ENCODE results near the gene DLG5. TPM values are rescaled to one million over a fixed set of nuclear protein-coding genes. Genes with fewer than 3 reads are reported as not detected.

Gene DLG5
- total and polyA plus RNA-seq, 4 donors, result 1.2 to 7.1 (median 4.6) TPM

DNA sequence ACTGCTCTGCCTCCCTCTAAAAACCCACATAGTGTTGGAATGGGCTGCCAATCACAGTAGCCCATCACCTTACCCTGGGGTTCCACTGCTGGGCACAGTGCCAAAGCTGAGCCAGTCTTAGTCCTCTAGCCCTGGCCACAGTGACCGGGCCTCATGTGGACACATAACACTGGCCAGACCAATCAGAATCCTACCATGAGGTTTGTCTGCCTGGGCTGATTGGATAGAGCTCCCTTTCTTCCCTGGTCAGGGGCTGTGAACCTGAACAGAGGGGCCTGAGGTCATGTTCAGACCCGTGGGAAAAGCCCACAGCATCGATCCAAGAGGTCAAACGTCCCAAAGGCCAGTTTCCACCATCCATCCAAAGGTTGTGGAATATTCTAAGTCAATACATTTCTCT, 6.1 kb downstream of the DLG5 start:
- DNase-seq (ENCODE audit: low spot score), result peak; percentile 62
- TF ChIP-seq HNF4A (conservative IDR thresholded peaks at IDR 0.05), result peak; percentile 28 to 55
- TF ChIP-seq SP1 (IDR thresholded peaks at IDR 0.05), result no peak
- peak; percentile 35 to 51 for TF ChIP-seq RXRA (IDR thresholded peaks at IDR 0.05)
- Histone ChIP-seq H3K36me3 (ENCODE audit: control insufficient read depth in 4 of 4, insufficient read depth in 3 of 4, low read depth in 1 of 4, low read length in 3 of 4) (no peaks in the 10 kb centered on the region), H3K4me3 (ENCODE audit: low read depth in 1 of 3, low read length in 3 of 3) (no peak overlapping the region), H3K27me3 (ENCODE audit: control insufficient read depth in 4 of 4, insufficient read depth in 4 of 4, low read length in 3 of 4) (no peaks in the 10 kb centered on the region), H3K9me3 (ENCODE audit: control insufficient read depth in 4 of 4, low read length in 3 of 4) (no peaks in the 10 kb centered on the region), H3K27ac (ENCODE audit: low read depth in 1 of 2, low read length in 2 of 2) (peak overlapping the region; percentile 7 to 23), H3K9ac (ENCODE audit: low read depth in 1 of 2, low read length in 2 of 2) (no peak overlapping the region), H3K4me1 (ENCODE audit: control insufficient read depth in 4 of 4, insufficient read depth in 4 of 4, low read length in 3 of 4) (peaks cover 13 to 40% (median 19%) of the 10 kb centered on the region in 4 donors)
- WGBS, result 38% methylated on average over 4 of the region's 4 CpGs

DNA sequence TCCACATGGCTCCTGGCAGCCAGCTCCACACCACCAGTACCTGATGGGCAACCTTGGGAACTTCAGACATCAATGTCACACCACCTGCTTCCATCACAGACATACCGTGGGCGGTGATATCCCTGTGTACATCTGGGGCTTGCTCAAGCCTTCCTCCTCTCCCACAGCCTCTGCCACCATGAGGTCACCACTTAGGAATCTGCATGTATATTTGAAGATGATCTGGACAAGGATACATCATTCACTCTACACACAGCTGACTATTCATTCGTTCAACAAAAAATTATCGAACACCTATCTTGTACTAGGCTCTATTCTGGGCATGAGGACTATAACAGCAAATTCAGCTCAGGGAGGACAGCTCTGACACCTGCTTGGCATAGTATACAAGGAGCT, 6.8 kb downstream of the DLG5 start:
- Histone ChIP-seq H3K4me1 (ENCODE audit: control insufficient read depth in 4 of 4, insufficient read depth in 4 of 4, low read length in 3 of 4) (peaks cover 8 to 33% (median 14%) of the 10 kb centered on the region in 4 donors), H3K27me3 (ENCODE audit: control insufficient read depth in 4 of 4, insufficient read depth in 4 of 4, low read length in 3 of 4) (no peaks in the 10 kb centered on the region), H3K36me3 (ENCODE audit: control insufficient read depth in 4 of 4, insufficient read depth in 3 of 4, low read depth in 1 of 4, low read length in 3 of 4) (no peaks in the 10 kb centered on the region), H3K27ac (ENCODE audit: low read depth in 1 of 2, low read length in 2 of 2) (peak overlapping the region in 1 of 2 donors; percentile 7), H3K9me3 (ENCODE audit: control insufficient read depth in 4 of 4, low read length in 3 of 4) (no peaks in the 10 kb centered on the region), H3K4me3 (ENCODE audit: low read depth in 1 of 3, low read length in 3 of 3) (no peak overlapping the region), H3K9ac (ENCODE audit: low read depth in 1 of 2, low read length in 2 of 2) (no peak overlapping the region)
- WGBS, result 70% methylated on average over 4 of the region's 4 CpGs
- TF ChIP-seq FOXA2 (IDR thresholded peaks at IDR 0.05), result no peak
- TF ChIP-seq RXRA (IDR thresholded peaks at IDR 0.05), result no peak
- TF ChIP-seq, protein P1, sequence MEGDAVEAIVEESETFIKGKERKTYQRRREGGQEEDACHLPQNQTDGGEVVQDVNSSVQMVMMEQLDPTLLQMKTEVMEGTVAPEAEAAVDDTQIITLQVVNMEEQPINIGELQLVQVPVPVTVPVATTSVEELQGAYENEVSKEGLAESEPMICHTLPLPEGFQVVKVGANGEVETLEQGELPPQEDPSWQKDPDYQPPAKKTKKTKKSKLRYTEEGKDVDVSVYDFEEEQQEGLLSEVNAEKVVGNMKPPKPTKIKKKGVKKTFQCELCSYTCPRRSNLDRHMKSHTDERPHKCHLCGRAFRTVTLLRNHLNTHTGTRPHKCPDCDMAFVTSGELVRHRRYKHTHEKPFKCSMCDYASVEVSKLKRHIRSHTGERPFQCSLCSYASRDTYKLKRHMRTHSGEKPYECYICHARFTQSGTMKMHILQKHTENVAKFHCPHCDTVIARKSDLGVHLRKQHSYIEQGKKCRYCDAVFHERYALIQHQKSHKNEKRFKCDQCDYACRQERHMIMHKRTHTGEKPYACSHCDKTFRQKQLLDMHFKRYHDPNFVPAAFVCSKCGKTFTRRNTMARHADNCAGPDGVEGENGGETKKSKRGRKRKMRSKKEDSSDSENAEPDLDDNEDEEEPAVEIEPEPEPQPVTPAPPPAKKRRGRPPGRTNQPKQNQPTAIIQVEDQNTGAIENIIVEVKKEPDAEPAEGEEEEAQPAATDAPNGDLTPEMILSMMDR (IDR thresholded peaks at IDR 0.05; ENCODE audit: low read depth, low read length, missing input control), result no peak
- TF ChIP-seq TAF1 (conservative IDR thresholded peaks at IDR 0.05), result no peak
- TF ChIP-seq, protein P2, sequence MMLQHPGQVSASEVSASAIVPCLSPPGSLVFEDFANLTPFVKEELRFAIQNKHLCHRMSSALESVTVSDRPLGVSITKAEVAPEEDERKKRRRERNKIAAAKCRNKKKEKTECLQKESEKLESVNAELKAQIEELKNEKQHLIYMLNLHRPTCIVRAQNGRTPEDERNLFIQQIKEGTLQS (IDR thresholded peaks at IDR 0.05), result no peak
- no peak for DNase-seq (ENCODE audit: low spot score)

DNA sequence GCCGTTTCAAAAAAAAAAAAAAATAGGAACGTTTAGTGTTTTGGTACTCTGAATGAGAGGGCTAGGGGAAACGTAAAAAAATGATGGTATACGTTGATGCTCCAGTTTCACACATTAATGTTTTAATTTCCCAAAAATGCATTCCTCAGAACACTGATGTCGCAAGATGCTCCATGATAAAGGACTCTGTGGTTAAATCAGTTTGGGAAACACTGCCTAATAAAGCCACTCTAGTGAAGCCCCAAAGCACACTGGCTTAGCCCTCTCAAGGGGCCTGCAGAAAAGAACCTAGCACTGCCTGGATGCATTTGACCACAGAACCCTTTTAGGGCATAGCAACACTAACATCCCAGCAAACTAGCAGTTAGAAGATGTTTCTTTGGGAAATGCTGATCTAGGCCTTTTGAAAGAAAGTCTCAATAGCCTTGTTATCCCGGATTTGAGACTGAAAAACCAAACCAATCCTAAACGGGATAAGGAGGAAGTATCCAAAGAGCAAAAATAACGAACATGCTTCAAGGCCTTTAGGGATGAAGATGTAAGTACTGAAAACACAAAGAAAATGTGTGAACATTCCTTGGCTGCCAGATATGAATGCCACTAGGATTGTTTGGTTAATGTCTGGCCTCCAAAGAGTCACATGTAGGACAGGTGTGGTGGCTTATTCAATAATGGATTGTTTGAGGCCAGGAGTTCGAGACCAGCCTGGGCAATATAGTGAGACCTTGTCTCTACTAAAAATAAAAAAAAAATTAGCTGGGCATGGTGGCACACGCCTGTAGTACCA, 11.0 kb downstream of the DLG5 start:
- H3K9me3 ChIP-seq (ENCODE audit: control insufficient read depth in 4 of 4, low read length in 3 of 4), result no peaks in the 10 kb centered on the region
- no peak for TF ChIP-seq FOXA2 (IDR thresholded peaks at IDR 0.05)
- no peak for TF ChIP-seq TAF1 (conservative IDR thresholded peaks at IDR 0.05)
- TF ChIP-seq, protein P2 (IDR thresholded peaks at IDR 0.05), result no peak
- no peak for TF ChIP-seq FOXA1 (IDR thresholded peaks at IDR 0.05)
- no peak for TF ChIP-seq YY1 (IDR thresholded peaks at IDR 0.05)
- TF ChIP-seq HNF4A (conservative IDR thresholded peaks at IDR 0.05), result no peak
- TF ChIP-seq HNF4G (IDR thresholded peaks at IDR 0.05), result no peak
- TF ChIP-seq, protein P3, sequence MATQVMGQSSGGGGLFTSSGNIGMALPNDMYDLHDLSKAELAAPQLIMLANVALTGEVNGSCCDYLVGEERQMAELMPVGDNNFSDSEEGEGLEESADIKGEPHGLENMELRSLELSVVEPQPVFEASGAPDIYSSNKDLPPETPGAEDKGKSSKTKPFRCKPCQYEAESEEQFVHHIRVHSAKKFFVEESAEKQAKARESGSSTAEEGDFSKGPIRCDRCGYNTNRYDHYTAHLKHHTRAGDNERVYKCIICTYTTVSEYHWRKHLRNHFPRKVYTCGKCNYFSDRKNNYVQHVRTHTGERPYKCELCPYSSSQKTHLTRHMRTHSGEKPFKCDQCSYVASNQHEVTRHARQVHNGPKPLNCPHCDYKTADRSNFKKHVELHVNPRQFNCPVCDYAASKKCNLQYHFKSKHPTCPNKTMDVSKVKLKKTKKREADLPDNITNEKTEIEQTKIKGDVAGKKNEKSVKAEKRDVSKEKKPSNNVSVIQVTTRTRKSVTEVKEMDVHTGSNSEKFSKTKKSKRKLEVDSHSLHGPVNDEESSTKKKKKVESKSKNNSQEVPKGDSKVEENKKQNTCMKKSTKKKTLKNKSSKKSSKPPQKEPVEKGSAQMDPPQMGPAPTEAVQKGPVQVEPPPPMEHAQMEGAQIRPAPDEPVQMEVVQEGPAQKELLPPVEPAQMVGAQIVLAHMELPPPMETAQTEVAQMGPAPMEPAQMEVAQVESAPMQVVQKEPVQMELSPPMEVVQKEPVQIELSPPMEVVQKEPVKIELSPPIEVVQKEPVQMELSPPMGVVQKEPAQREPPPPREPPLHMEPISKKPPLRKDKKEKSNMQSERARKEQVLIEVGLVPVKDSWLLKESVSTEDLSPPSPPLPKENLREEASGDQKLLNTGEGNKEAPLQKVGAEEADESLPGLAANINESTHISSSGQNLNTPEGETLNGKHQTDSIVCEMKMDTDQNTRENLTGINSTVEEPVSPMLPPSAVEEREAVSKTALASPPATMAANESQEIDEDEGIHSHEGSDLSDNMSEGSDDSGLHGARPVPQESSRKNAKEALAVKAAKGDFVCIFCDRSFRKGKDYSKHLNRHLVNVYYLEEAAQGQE (IDR thresholded peaks at IDR 0.05), result no peak
- no peak for TF ChIP-seq RAD21 (IDR thresholded peaks at IDR 0.05)
- no peak for TF ChIP-seq SP1 (IDR thresholded peaks at IDR 0.05)
- TF ChIP-seq, protein P4, sequence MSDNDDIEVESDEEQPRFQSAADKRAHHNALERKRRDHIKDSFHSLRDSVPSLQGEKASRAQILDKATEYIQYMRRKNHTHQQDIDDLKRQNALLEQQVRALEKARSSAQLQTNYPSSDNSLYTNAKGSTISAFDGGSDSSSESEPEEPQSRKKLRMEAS (IDR thresholded peaks at IDR 0.05), result no peak
- no peak for TF ChIP-seq RXRA (IDR thresholded peaks at IDR 0.05)
- TF ChIP-seq, protein P1 (IDR thresholded peaks at IDR 0.05; ENCODE audit: low read depth, low read length, missing input control), result no peak
- TF ChIP-seq NR2F2 (IDR thresholded peaks at IDR 0.05), result no peak
- no peak for TF ChIP-seq EGR1 (IDR thresholded peaks at IDR 0.05; ENCODE audit: low read depth in 2 of 2)
- TF ChIP-seq JUND (IDR thresholded peaks at IDR 0.05), result no peak
- DNase-seq (ENCODE audit: low spot score), result no peak
- H3K4me1 ChIP-seq (ENCODE audit: control insufficient read depth in 4 of 4, insufficient read depth in 4 of 4, low read length in 3 of 4), result peaks cover 11 to 29% (median 15%) of the 10 kb centered on the region in 4 donors
- H3K27ac ChIP-seq (ENCODE audit: low read depth in 1 of 2, low read length in 2 of 2), result no peak overlapping the region
- whole genome bisulfite sequencing, result 91% methylated on average over 10 of the region's 10 CpGs
- no peak overlapping the region for H3K4me3 ChIP-seq (ENCODE audit: low read depth in 1 of 3, low read length in 3 of 3)
- H3K9ac ChIP-seq (ENCODE audit: low read depth in 1 of 2, low read length in 2 of 2), result no peak overlapping the region
- H3K27me3 ChIP-seq (ENCODE audit: control insufficient read depth in 4 of 4, insufficient read depth in 4 of 4, low read length in 3 of 4), result no peaks in the 10 kb centered on the region
- no peaks in the 10 kb centered on the region for H3K36me3 ChIP-seq (ENCODE audit: control insufficient read depth in 4 of 4, insufficient read depth in 3 of 4, low read depth in 1 of 4, low read length in 3 of 4)
